ENCODE results near the gene TRIM44. TPM values are rescaled to one million over a fixed set of nuclear protein-coding genes. Genes with fewer than 3 reads are reported as not detected.

The TRIM44 gene
- total RNA-seq, 1 donor from 2014 or later, result 68.7 TPM

DNA sequence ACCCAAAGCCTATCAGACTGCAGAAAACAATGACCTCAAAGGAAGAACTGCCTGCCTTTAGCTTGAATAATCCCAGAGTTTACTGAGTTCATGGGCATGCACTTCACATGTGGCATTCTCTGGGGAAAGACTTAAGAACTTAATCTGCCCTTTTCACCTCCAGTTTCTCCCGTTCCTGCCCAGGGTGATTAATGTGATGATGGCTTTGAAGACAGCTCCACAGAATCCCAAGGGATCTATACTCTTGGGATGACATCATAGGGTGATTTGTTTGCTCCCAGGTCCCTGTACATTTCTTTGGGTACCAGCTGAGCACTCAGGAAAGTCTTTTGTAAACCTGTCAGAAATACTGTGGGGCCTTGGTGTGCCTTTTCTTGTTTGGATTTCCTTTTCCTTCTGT lies 30.3 kb upstream of the TRIM44 start:
- no peak overlapping the region for H3K27ac Mint-ChIP-seq (ENCODE audit: unreplicated experiment)

DNA sequence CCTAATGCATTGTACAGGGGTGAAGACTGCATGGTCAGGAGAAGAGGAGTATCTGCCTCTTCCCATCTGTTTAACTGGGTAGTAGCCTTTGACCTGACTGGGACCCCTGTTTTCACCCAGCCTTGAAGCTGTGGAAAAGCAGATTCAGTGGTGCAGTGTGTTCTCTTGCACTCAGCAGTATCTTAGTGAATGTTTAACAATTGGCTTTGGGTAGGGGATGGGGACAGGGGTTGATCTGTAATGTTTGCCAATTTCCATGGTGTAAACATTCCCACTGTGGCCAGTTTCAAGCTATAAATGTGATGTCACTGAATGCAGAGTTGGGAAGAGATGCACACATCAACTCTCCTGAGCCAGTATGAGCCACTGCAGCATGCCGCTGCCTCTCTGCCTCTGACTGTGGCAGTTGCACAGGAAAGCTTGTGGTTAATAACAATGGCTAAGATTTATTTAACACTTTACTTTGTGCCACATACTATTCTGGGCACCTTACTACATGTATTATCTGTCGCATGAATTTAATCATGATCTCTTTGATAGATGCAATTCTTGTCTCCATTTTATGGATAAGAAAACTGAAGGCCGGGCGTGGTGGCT lies 28.6 kb upstream of the TRIM44 start:
- Mint-ChIP-seq H3K4me1 (ENCODE audit: low read depth) (peaks cover 31% of the 10 kb centered on the region), H3K27ac (ENCODE audit: unreplicated experiment) (no peak overlapping the region), H3K27me3 (ENCODE audit: low read depth) (no peaks in the 10 kb centered on the region), H3K4me3 (ENCODE audit: unreplicated experiment) (no peak overlapping the region), H3K9me3 (ENCODE audit: low read depth) (no peaks in the 10 kb centered on the region), H3K36me3 (ENCODE audit: low read depth) (no peaks in the 10 kb centered on the region)
- TF ChIP-seq, protein P1, sequence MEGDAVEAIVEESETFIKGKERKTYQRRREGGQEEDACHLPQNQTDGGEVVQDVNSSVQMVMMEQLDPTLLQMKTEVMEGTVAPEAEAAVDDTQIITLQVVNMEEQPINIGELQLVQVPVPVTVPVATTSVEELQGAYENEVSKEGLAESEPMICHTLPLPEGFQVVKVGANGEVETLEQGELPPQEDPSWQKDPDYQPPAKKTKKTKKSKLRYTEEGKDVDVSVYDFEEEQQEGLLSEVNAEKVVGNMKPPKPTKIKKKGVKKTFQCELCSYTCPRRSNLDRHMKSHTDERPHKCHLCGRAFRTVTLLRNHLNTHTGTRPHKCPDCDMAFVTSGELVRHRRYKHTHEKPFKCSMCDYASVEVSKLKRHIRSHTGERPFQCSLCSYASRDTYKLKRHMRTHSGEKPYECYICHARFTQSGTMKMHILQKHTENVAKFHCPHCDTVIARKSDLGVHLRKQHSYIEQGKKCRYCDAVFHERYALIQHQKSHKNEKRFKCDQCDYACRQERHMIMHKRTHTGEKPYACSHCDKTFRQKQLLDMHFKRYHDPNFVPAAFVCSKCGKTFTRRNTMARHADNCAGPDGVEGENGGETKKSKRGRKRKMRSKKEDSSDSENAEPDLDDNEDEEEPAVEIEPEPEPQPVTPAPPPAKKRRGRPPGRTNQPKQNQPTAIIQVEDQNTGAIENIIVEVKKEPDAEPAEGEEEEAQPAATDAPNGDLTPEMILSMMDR (IDR thresholded peaks at IDR 0.05), result no peak
- no peak for DNase-seq (ENCODE audit: low spot score)

More for the DNA sequence above, 30.3 kb upstream of the TRIM44 start:
- peaks cover 36% of the 10 kb centered on the region for H3K4me1 Mint-ChIP-seq (ENCODE audit: low read depth)
- DNase-seq (ENCODE audit: low spot score), result no peak
- H3K9me3 Mint-ChIP-seq (ENCODE audit: low read depth), result no peaks in the 10 kb centered on the region
- H3K4me3 Mint-ChIP-seq (ENCODE audit: unreplicated experiment), result no peak overlapping the region
- no peaks in the 10 kb centered on the region for H3K36me3 Mint-ChIP-seq (ENCODE audit: low read depth)
- H3K27me3 Mint-ChIP-seq (ENCODE audit: low read depth), result no peaks in the 10 kb centered on the region
- TF ChIP-seq, protein P1 (IDR thresholded peaks at IDR 0.05), result no peak

DNA sequence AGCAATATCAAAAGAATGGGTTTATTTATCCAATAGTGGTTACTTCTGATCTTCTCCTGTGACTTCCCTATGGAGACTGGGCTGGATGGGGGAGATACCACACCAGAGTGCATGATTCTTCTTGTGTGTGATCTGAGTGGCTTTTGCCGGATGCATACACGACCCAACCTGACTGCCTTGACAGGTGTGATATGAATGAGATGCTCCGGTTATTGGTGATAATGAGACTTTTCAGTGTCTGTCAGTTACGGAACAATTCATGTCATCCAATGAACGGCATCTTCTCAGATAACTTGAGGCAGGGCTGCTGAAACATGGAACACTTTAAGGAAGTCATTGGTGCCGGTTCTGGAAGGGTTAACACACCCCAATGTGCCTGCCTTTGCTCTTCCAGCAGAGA lies 26.6 kb upstream of the TRIM44 start:
- H3K4me3 Mint-ChIP-seq (ENCODE audit: unreplicated experiment), result no peak overlapping the region
- TF ChIP-seq, protein P1 (IDR thresholded peaks at IDR 0.05), result no peak
- H3K4me1 Mint-ChIP-seq (ENCODE audit: low read depth), result peaks cover 12% of the 10 kb centered on the region
- no peaks in the 10 kb centered on the region for H3K27me3 Mint-ChIP-seq (ENCODE audit: low read depth)
- no peak for DNase-seq (ENCODE audit: low spot score)
- H3K9me3 Mint-ChIP-seq (ENCODE audit: low read depth), result no peaks in the 10 kb centered on the region
- H3K27ac Mint-ChIP-seq (ENCODE audit: unreplicated experiment), result no peak overlapping the region
- H3K36me3 Mint-ChIP-seq (ENCODE audit: low read depth), result no peaks in the 10 kb centered on the region

DNA sequence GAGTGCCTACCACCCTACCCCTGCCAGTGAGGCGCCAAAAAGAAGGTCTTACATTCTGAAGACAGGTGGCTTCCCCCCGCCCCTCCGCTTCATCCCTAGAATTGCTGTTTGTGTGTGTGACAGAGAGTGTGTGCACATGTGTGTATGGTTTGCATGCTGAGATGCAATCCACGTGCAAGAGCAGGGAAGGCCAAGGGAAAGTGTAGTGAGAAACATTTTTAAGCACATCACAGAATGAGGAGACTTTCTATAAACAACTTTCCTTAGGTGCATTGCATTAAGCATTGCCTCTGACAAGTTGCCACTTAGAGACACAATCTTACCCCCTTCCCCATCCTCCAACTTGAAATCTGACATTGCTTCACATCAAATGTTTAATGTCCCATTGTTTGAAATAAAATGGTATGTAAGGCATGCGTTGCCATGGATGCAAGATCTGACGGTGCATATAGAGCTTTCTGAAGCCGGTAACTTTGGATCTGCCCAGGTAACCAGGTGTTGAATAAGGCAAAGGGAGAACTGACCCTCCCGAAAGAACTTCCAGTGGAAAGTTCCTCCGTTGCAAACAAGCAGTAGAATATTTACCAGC lies 22.9 kb upstream of the TRIM44 start:
- Mint-ChIP-seq H3K9me3 (ENCODE audit: low read depth) (no peaks in the 10 kb centered on the region), H3K27ac (ENCODE audit: unreplicated experiment) (no peak overlapping the region), H3K27me3 (ENCODE audit: low read depth) (no peaks in the 10 kb centered on the region), H3K36me3 (ENCODE audit: low read depth) (no peaks in the 10 kb centered on the region), H3K4me3 (ENCODE audit: unreplicated experiment) (no peak overlapping the region), H3K4me1 (ENCODE audit: low read depth) (peaks cover 7% of the 10 kb centered on the region)
- TF ChIP-seq, protein P1 (IDR thresholded peaks at IDR 0.05), result no peak
- DNase-seq (ENCODE audit: low spot score), result no peak

DNA sequence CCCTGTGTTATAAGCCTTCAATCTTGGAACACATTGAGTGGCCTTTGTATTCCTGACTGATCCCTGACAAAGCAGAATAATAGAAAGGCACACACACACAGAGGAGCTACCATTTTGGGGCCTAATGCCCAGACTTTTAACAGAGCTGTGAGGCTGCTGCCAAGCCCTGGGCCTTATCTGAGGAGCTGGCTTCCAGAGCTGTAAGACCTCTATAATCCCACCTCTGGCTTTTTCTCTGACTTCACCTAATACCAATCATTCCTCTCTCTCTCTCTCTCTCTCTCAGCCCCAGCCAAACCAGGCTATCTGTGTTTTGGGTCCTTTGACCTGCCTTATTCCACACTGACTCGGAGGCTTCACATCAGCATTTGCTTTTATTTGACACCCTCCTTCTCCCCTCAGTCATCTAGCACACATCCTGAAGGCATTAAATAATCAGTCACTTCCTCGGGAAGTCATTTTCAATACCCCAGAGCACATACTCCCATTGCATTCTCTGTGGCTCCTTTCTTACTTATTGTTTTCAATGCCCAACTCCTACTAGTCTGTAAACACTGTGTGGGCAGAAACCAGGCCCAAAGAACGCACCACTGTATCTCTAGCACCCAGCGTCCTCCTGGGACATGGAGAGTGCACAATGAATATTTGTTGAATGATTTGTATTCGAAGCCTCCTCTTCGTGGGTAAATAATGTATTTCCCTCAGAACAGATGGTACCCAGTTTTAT lies 21.2 kb upstream of the TRIM44 start:
- no peaks in the 10 kb centered on the region for H3K27me3 Mint-ChIP-seq (ENCODE audit: low read depth)
- DNase-seq (ENCODE audit: low spot score), result no peak
- H3K9me3 Mint-ChIP-seq (ENCODE audit: low read depth), result no peaks in the 10 kb centered on the region
- H3K36me3 Mint-ChIP-seq (ENCODE audit: low read depth), result no peaks in the 10 kb centered on the region
- H3K27ac Mint-ChIP-seq (ENCODE audit: unreplicated experiment), result peak overlapping the region; percentile 11
- TF ChIP-seq, protein P1 (IDR thresholded peaks at IDR 0.05), result no peak
- H3K4me1 Mint-ChIP-seq (ENCODE audit: low read depth), result peaks cover 7% of the 10 kb centered on the region
- H3K4me3 Mint-ChIP-seq (ENCODE audit: unreplicated experiment), result no peak overlapping the region
